GM18505 (cell line): Measurements from ENCODE around the gene C2.

ENCODE experiments used
- ATAC-seq: cut with Tn5 transposase; IDR thresholded peaks from one replicate; pipeline ENCODE4 v1.9.1; 2021; ENCODE audit not compliant: unreplicated experiment
- POLR2A ChIP-seq: IDR thresholded peaks from 4 replicates; pipeline ENCODE4 v1.6.1; 2011; ENCODE audit warnings: borderline replicate concordance; ENCODE audit not compliant: insufficient read depth, insufficient read length; ENCODE audit errors: extremely low read depth

C2 gene

DNA sequence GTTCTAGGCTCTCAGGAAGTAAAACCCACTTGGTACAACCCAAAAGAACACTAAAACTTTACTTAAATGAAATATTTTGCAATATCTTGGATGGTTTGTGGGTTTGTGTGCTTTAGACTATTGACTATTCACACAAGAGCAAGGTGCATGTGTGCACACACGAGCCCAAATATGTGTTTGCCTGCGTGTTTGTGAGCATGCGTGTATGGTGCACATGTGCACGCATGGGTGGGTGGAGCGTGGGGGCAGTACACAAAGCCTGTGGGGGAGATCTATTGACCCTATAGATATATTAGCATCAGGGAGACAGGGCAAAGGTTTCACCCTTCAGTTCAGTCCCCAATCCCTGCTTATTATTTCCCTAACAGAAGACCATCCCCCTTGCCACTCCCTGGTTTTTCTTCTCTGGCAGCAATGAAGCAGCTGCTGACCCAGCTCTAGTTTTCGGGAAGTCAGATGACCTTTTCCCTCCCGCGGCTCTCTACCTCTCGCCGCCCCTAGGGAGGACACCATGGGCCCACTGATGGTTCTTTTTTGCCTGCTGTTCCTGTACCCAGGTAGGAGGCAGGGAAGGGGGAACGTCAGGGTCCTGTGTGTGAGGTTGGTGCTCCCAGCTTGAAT is at the start of gene C2:
TSS of gene C2 (plus strand) at position 476 of the 621 bp plus-strand sequence. CDS start at position 512, 36 bp downstream.
- no peak for ATAC-seq
- no peak for TF ChIP-seq POLR2A

DNA sequence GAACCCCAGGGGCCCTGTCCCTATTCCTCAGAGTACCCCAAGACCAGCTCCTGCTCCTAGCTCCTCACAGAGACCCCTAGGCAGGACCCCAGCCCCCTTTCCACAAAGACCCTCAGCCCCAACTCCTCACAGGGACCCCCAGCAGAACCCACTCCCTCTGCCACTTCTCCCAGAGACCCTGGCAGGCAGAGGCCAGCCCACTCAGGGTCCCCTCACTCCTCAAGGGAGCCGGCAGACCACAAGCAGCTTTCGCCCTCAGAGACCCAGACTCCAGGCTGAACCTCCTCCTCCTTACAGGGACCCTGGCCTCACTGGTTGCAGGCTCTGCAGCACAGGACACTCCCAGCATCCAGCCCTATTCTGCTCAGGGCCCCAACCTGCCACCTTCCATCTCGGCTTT is 49.3 kb upstream of the C2 start:
- ATAC-seq = no peak
- TF ChIP-seq POLR2A = no peak

DNA sequence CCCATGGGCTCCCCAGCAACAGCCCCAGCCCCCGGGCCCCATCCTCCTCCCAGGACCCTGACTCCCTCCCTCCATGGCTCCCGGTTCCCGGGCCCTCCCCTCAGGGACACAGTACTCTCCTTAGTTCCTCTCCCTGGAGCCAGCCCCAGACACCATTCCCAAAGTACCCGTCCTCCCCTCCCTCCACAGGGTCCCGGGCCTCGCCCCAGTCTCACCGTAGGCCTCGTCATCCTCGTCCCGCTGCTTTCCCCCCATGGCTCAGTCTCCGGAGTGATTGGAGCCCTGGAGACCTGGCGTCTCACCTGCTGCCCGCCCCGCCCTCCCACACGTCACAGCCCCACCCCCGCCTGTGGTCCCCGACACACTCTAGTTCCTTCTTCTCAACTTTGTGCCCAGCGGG is 48.8 kb upstream of the C2 start, which contains the start of gene SLC44A4:
TSS of gene SLC44A4 (minus strand) at position 272 of the 400 bp plus-strand sequence. CDS start at position 255, 17 bp downstream.
- TF ChIP-seq POLR2A = no peak
- no peak for ATAC-seq

GRCh38 chr6:31879143-31879542 is 48.4 kb upstream of the C2 start:
- ATAC-seq = no peak
- TF ChIP-seq POLR2A = no peak

DNA sequence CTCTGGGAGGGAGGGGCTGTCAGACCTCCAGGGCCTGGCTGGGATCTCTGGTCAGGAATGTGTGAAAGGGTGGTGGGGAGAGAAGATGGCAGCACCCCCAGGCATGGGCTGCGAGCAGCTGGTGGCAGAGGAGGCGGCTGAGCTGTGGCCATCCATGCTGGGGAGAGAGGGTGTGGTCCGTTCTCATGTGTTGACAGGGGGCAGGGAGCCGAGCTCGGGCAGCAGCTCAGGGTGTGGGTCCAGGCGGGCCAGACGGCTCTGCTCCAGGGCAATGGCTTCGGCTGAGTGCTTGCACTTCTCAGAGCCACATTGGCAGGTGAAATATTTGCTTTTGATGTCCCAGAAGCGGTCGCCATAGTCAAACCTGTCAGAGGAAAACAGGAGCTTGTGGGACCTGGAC is 47.6 kb upstream of the C2 start:
- no peak for ATAC-seq
- no peak for TF ChIP-seq POLR2A

DNA sequence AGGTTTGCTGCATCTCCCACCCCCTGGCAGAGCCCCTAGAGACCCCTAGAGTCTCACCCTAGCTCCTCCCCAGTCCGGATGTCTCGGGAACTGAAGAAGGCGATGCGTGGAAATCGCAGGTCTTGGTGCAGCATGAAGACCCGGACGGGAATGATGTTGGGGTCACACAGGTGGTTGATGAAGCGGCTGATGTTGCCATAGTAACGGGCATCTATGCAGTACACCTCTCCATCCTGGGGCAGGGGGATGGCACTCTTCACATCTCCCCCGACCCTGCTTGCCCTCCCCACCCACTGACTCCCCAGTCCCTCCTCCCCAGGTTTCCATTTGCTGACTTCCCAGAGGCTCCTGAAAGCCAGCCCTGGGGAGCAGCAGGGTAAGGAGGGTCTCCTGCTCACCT is 46.9 kb upstream of the C2 start:
- ATAC-seq = no peak
- TF ChIP-seq POLR2A = no peak

DNA sequence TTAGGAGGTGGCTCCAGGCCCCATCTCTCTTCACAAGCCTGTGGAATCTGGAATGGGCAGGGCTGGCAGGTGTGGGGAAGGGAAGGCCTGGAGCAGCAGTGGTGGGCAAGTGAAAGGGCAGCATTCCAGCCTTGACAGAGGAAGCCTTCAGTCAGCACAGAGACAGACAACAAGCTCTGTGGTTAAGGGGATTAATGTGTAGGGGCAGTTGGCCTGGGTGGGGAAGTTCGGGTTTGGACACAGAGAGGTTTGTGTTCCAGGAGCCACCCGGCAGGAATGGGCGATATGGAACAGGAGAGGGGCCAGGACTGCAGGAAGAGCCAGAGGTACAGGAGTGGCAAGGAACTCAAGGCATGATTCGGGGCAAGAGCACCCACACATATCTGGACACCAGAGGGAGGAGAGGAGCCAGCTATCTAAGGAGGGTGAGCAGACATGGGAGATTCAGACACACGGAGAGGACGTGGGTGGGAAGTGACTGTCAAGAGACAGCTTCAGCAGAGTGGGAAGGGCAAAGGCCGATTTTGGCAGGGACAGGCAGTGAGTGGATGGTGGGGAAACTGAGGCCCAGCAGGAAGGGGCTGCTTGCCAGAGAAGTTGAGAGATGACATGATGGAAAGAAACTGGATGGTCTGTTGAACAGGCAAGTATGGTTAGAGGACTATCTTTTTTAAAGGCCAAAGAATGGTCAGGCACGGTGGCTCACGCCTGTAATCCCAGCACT is 46.2 kb upstream of the C2 start:
- no peak for TF ChIP-seq POLR2A
- no peak for ATAC-seq

DNA sequence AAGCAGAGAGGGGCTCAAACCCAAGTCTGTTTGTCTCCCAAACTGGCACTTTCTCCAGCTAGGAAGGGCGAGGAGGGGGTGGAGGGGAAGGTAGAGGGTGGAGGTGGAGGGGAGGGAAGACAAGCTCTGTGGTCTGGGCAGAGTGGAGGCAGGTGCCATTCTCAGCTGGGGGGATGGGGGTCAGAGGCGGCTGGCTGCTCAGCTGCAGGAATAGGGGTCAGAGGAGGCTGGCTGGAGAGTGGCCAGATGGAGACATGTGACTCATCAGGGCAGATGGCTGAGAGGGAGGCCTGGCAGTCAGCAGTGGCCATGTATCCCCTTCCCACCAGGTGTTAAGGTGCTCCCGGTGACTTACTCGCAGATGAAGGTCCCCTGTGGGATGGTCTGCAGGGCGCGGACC is 45.2 kb upstream of the C2 start:
- no peak for TF ChIP-seq POLR2A
- no peak for ATAC-seq

- no peak for TF ChIP-seq POLR2A
- ATAC-seq = no peak
Observed at GRCh38 chr6:31883676-31884075, 43.8 kb upstream of the C2 start.

DNA sequence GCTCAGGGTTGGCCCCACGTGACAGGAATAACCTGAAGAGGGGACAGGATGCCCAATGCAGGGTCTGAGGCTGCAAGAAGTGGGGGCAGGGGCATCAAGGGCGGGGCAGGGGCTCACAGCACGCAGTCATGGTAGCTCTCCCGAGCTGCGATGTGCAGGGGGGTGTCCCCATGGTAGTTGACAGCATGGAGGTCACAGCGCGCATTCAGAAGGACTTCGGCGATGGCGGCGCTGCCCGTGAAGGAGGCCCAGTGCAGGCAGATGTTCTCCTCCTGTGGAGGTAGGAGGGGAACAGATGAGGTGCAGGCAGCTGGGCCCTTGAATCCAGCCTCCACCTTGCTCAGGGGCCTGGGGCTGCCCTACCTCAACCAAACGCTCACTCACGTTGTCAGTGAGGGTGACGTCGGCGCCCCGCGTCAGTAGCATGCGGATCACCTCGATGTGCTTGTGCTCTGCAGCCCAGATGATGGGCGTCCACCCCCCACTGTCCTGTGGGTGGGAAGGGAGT is 42.9 kb upstream of the C2 start:
- ATAC-seq = no peak
- TF ChIP-seq POLR2A = no peak

- no peak for TF ChIP-seq POLR2A
- ATAC-seq = no peak
Observed at GRCh38 chr6:31886541-31886991, 41.0 kb upstream of the C2 start.

- no peak for TF ChIP-seq POLR2A
- ATAC-seq = no peak
Observed at GRCh38 chr6:31887173-31888007, 40.1 kb upstream of the C2 start.
